ENCODE data around the gene PDCD11. TPM values are rescaled to one million over a fixed set of nuclear protein-coding genes. Genes with fewer than 3 reads are reported as not detected.

Gene PDCD11
- total RNA-seq, 2 experiments from 2014 or later: 13.3 to 16.4 TPM

DNA sequence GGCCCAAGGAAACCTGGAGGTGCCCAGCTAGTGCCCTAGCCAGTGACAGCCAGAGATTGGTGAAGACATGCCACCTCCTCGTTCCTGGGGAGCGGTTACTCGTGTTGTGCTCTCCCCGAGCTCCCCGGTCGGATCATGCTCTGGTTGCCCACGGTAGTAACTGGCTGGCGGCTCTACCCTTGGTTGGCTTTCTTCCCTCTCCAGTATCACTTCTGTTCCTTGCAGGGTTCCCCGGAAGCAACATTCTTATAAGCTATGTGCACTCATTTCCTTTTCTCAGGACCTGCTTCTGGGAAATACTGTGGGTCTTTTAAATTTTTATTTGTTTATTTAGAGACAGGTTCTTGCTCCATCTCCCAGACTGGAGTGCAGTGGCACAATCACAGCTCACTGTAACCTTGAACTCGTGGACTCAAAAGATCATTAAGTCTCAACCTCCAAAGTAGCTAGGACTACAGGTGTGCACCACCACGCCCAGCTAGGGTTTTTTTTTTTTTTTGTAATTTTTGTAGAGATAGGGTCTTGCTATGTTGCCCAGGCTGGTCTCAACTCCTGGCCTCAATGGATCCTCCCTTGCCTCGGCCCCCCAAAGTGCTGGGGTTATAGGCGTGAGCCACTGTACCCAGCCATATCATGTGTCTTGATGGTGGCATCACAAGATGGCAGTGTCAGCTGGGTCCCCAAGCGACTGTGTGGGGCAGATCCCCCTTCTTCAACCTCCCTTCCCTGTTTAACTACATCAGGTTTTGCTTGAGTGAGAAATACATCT, 69.2 kb downstream of the PDCD11 start:
- POLR2A ChIA-PET: no interaction called here
- H3K4me3 ChIP-seq (ENCODE audit: low read length): no peak overlapping the region
- peaks cover 20% of the 10 kb centered on the region for H3K4me1 ChIP-seq (ENCODE audit: insufficient read depth, low read length)
- H3K27ac ChIP-seq (ENCODE audit: low read depth in 1 of 2, low read length in 2 of 2): no peak overlapping the region
- CTCF ChIA-PET: no interaction called here
- H3K27me3 ChIP-seq (ENCODE audit: control insufficient read depth in 1 of 2, insufficient read depth in 2 of 2, low read length in 2 of 2): no peaks in the 10 kb centered on the region
- Mint-ChIP-seq H3K4me1 (ENCODE audit: low read depth) (peaks cover 15% of the 10 kb centered on the region), H3K36me3 (ENCODE audit: low read depth) (no peaks in the 10 kb centered on the region), H3K27me3 (no peaks in the 10 kb centered on the region), H3K4me3 (no peak overlapping the region), H3K27ac (no peak overlapping the region), H3K9me3 (no peaks in the 10 kb centered on the region)
- ATAC-seq (ENCODE audit: poor library complexity) (no peak), DNase-seq (no peak)
- TF ChIP-seq, protein P1, sequence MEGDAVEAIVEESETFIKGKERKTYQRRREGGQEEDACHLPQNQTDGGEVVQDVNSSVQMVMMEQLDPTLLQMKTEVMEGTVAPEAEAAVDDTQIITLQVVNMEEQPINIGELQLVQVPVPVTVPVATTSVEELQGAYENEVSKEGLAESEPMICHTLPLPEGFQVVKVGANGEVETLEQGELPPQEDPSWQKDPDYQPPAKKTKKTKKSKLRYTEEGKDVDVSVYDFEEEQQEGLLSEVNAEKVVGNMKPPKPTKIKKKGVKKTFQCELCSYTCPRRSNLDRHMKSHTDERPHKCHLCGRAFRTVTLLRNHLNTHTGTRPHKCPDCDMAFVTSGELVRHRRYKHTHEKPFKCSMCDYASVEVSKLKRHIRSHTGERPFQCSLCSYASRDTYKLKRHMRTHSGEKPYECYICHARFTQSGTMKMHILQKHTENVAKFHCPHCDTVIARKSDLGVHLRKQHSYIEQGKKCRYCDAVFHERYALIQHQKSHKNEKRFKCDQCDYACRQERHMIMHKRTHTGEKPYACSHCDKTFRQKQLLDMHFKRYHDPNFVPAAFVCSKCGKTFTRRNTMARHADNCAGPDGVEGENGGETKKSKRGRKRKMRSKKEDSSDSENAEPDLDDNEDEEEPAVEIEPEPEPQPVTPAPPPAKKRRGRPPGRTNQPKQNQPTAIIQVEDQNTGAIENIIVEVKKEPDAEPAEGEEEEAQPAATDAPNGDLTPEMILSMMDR (IDR thresholded peaks at IDR 0.05): no peak
- H3K36me3 ChIP-seq (ENCODE audit: insufficient read depth, low read length): no peaks in the 10 kb centered on the region
- no peaks in the 10 kb centered on the region for H3K9me3 ChIP-seq (ENCODE audit: control insufficient read depth in 1 of 2, insufficient read depth in 1 of 2, low read length in 2 of 2)
- intact Hi-C loops (cut with DNase I, micrococcal nuclease): no loop called here

DNA sequence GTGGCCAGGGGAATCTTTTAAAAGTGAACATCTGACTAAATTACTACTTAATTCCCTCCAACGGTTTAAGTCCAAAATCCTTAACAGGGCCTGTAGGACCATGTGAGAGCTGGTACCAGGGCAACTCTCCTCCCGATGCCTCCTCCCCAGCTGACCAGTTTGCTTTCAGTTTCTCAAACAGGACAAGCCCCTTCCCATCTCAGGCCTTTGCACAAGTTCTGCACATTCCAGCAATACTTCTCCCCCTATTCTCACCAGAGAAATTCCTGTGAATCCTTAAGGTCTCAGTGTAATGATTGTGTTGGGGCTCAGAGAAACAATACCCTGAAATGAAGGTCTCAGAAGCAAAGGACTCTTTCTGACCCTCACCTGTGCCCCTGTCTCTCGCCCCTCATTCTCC, 70.3 kb downstream of the PDCD11 start:
- intact Hi-C loops (cut with DNase I, micrococcal nuclease): no loop called here
- no peak overlapping the region for H3K4me3 Mint-ChIP-seq
- ChIA-PET POLR2A (no interaction called here), CTCF (no interaction called here)
- TF ChIP-seq, protein P1 (IDR thresholded peaks at IDR 0.05): no peak
- no peak overlapping the region for H3K27ac Mint-ChIP-seq
- Histone ChIP-seq H3K9me3 (ENCODE audit: control insufficient read depth in 1 of 2, insufficient read depth in 1 of 2, low read length in 2 of 2) (no peaks in the 10 kb centered on the region), H3K27ac (ENCODE audit: low read depth in 1 of 2, low read length in 2 of 2) (no peak overlapping the region), H3K36me3 (ENCODE audit: insufficient read depth, low read length) (no peaks in the 10 kb centered on the region), H3K4me1 (ENCODE audit: insufficient read depth, low read length) (peaks cover 32% of the 10 kb centered on the region), H3K27me3 (ENCODE audit: control insufficient read depth in 1 of 2, insufficient read depth in 2 of 2, low read length in 2 of 2) (no peaks in the 10 kb centered on the region), H3K4me3 (ENCODE audit: low read length) (no peak overlapping the region)
- no peak for DNase-seq
- ATAC-seq (ENCODE audit: poor library complexity): no peak
- no peaks in the 10 kb centered on the region for H3K27me3 Mint-ChIP-seq
- peaks cover 27% of the 10 kb centered on the region for H3K4me1 Mint-ChIP-seq (ENCODE audit: low read depth)
- no peaks in the 10 kb centered on the region for H3K9me3 Mint-ChIP-seq
- H3K36me3 Mint-ChIP-seq (ENCODE audit: low read depth): no peaks in the 10 kb centered on the region

DNA sequence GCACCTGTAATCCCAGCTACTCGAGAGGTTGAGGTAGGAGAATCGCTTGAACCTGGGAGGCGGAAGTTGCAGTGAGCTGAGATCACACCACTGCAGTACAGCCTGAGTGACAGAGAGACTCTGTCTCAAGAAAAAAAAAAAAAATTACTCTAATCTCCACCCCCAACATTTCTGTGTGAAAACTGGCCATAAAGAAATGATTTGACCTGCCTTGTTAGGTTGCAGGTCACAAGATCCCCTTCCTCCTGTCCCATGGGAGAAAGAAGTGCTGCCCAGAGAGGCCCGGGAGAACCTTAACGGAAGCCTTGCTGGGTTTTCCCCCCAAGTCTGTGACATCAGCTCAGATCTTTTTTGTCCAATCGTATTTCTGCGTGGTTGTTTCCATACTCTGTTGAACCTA, 71.0 kb downstream of the PDCD11 start:
- Mint-ChIP-seq H3K36me3 (ENCODE audit: low read depth) (no peaks in the 10 kb centered on the region), H3K4me3 (no peak overlapping the region), H3K27ac (no peak overlapping the region), H3K9me3 (no peaks in the 10 kb centered on the region), H3K4me1 (ENCODE audit: low read depth) (peaks cover 33% of the 10 kb centered on the region), H3K27me3 (no peaks in the 10 kb centered on the region)
- H3K4me1 ChIP-seq (ENCODE audit: insufficient read depth, low read length): peaks cover 38% of the 10 kb centered on the region
- ChIA-PET CTCF (no interaction called here), POLR2A (no interaction called here)
- no peak overlapping the region for H3K27ac ChIP-seq (ENCODE audit: low read depth in 1 of 2, low read length in 2 of 2)
- TF ChIP-seq, protein P1 (IDR thresholded peaks at IDR 0.05): no peak
- intact Hi-C loops (cut with DNase I, micrococcal nuclease): no loop called here
- DNase-seq (no peak), ATAC-seq (ENCODE audit: poor library complexity) (no peak)
- no peaks in the 10 kb centered on the region for H3K36me3 ChIP-seq (ENCODE audit: insufficient read depth, low read length)
- H3K27me3 ChIP-seq (ENCODE audit: control insufficient read depth in 1 of 2, insufficient read depth in 2 of 2, low read length in 2 of 2): no peaks in the 10 kb centered on the region
- H3K4me3 ChIP-seq (ENCODE audit: low read length): no peak overlapping the region
- no peaks in the 10 kb centered on the region for H3K9me3 ChIP-seq (ENCODE audit: control insufficient read depth in 1 of 2, insufficient read depth in 1 of 2, low read length in 2 of 2)
